GM13977 (cell line): ENCODE results near the gene FKBP4.
A peak's percentile ranks its signal among the peaks of the same experiment; 100 is the strongest.

Source experiments
- DNase-seq: peaks from one replicate; pipeline ENCODE4 v3.0.0; 2012; ENCODE audit warnings: low spot score
- CTCF ChIP-seq: IDR thresholded peaks from 2 replicates; pipeline ENCODE4 v1.5.1; 2012; ENCODE audit warnings: mild to moderate bottlenecking, control low read depth; ENCODE audit not compliant: insufficient read depth; ENCODE audit errors: extremely low read depth, missing control alignments
- in situ Hi-C: fragments of 300-500 bp; cut with MboI; formaldehyde crosslinking; loops from one replicate; pipeline ENCODE4 v1.12.0; 2022; ENCODE audit warnings: low sequenced_read_pairs, low pct_unique_long_range_greater_than_20kb, mixed read lengths, inconsistent platforms; ENCODE audit not compliant: unreplicated experiment

The FKBP4 gene

DNA sequence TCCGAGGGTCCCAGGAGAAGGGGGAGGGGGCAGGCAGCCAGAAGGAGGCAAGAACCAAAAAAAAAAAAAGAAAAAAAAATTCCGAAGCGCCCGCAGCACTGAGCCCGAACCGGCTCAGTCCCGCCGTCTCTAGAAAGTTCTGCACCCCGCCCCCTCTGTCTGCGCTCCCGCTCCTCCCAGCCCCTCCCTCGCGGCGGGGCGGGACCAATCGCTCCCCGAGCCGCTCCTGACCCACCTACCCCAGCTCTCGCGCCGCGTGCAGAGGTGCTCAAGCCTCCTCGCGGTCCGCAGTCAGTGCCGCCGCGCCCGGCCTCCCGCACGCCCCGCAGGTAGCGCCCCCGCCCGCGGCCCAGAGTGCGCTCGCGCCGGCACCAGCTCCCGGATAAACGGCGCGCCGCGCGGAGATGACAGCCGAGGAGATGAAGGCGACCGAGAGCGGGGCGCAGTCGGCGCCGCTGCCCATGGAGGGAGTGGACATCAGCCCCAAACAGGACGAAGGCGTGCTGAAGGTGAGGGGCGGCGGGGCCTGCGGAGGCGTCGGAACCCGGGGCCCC lies at the start of gene FKBP4:
TSS of gene FKBP4 (plus strand) at position 235 of the 554 bp plus-strand sequence. CDS start at position 405, 170 bp downstream.
- in situ Hi-C loops = no loop called here
- no peak for TF ChIP-seq CTCF
- peak; percentile 98 for DNase-seq

DNA sequence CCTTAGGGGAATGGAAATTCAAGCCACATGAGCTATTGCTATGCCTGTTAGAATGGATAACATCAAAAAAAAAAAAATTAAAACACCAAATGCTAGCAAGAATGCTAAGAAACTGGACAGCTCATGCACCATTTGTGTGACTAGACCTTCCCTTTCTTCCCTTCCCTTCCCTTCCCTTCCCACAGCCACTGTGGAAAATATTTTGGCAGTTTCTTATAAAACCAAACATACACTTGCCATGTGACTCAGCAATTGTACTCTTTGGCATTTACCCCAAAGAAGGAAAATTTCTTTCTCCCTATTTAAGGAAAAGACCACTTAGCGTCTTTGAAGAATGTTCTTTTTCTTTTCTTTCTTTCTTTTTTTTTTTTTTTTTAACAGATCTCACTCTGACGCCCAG lies 49.1 kb upstream of the FKBP4 start:
- no peak for DNase-seq
- in situ Hi-C loops = no loop called here
- no peak for TF ChIP-seq CTCF

DNA sequence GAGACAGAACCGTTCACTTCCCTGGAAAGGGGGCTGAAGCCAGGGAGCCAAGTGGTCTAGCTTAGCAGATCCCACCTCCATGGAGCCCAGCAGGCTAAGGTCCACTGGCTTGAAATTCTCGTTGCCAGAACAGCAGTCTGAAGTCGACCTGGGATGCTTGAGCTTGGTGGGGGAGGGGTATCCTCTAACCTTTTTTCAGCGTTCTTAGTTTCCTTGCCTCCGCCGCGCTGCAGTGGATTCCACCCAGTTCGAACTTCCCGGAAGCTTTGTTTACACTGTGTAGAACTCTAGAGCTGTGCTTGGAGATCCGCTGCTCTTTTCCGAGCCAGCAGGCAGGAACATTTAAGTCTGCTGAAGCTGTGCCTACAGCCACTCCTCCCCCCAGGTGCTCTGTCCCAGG lies 45.2 kb upstream of the FKBP4 start:
- DNase-seq = no peak
- in situ Hi-C loops = no loop called here
- no peak for TF ChIP-seq CTCF

- TF ChIP-seq CTCF = no peak
- in situ Hi-C loops = no loop called here
- DNase-seq = no peak
Measured at GRCh38 chr12:2750185-2750584, 44.6 kb upstream of the FKBP4 start.

DNA sequence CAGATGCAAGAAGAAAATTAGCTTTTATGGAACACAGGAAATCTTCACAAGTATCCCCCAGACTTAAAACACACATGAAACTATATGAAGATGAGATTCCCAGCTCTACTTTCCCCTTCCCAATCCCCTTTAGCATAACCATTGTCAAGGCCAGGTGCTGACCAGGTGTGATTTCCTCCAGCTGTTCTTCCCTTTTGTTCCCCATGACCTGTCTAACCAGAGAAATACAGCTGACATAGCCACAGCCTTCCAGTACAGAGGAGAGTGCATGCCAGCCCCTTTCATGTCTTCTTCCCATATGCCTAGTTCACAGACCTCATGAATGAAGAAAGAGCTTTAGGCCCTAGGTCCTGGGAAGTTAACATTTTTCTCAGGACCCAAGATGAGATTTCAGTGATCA lies 43.5 kb upstream of the FKBP4 start:
- in situ Hi-C loops = no loop called here
- no peak for TF ChIP-seq CTCF

DNA sequence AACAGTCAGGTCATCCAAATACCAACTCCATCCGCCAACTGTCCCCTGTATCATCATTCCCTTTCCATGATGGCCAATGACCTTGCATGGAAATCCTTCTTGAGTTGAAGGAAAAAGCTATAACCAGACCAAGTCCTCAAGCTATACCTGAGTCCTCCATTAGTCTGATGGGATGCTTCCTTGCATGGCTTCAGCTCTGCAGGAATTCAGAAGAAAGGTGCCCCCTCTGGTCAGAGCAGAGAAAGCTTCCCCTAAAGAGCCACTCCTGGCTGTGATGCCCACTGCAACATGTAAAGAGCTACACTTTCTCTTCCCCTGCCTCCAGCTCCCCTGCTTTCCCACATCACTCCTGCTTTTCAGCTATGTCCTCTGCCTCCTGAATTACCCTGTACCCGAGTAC lies 43.1 kb upstream of the FKBP4 start:
- no peak for TF ChIP-seq CTCF
- DNase-seq = no peak
- in situ Hi-C loops = no loop called here

More for the DNA sequence above, 43.5 kb upstream of the FKBP4 start:
- no peak for DNase-seq
